HCT116 (cell line): Measurements from ENCODE around the gene C20orf204. TPM values are rescaled to one million over a fixed set of nuclear protein-coding genes. Genes with fewer than 3 reads are reported as not detected.

Experiments
- ATAC-seq: fragments of 200-7000 bp; cut with Tn5 transposase; 2 replicates; pipeline ENCODE4 v1.9.1; 2020; ENCODE audit warnings: mild to moderate bottlenecking, moderate library complexity
- BruUV-seq: library from RNA; stranded (reverse); fragments of 400-500 nt; replicated peaks from 2 replicates; lab custom pipeline; 2021; lab: Mats Ljungman, UMichigan
- CTCF ChIA-PET: fragments of 300-600 bp; sonication (Branson Sonifier 250); formaldehyde crosslinking; loops from one replicate; lab custom pipeline; 2021; ENCODE audit warnings: antibody characterized with exemption; lab: Charles Lee
- POLR2A ChIA-PET: fragments of 300-600, 350-600 bp; sonication (Branson Sonifier 250); formaldehyde crosslinking; loops from one replicate; lab custom pipeline; 2021; ENCODE audit warnings: antibody characterized with exemption; lab: Charles Lee
- RAD21 ChIA-PET, 2 experiments: fragments of 300-600 bp; sonication (Branson Sonifier 250); formaldehyde crosslinking; loops; one replicate each; lab custom pipeline; 2023; ENCODE audit warnings: low total read pairs in 2 of 2; ENCODE audit not compliant: uncharacterized antibody in 2 of 2, unreplicated experiment in 2 of 2, low non-redundant PET in 1 of 2; lab: Charles Lee
- DNase-seq: peaks from one replicate; pipeline ENCODE4 v3.0.0-alpha.2; 2010; ENCODE audit warnings: low read depth, low spot score
- H2AFZ ChIP-seq: fragments of 200-600 bp; shearing (Covaris generic), sonication (generic); 2 replicates; pipeline ENCODE4 v1.6.1; 2017; ENCODE audit warnings: low read depth, mixed run types, mixed read lengths, antibody characterized with exemption, low read length; ENCODE audit not compliant: poor library complexity, severe bottlenecking
- H3K27ac ChIP-seq: 2 replicates; pipeline ENCODE4 v1.5.1; 2012; ENCODE audit warnings: low read depth, low read length
- H3K27me3 ChIP-seq: fragments of 200-600 bp; sonication (generic); 2 replicates; pipeline ENCODE4 v1.6.1; 2016; ENCODE audit warnings: mixed run types, low read length, mixed read lengths; ENCODE audit not compliant: insufficient read depth
- H3K36me3 ChIP-seq, 2 experiments: fragments of 200-500 bp in 1 of 2; fragments of 200-600 bp in 1 of 2; sonication (Bioruptor generic) in 1 of 2; sonication (generic) in 1 of 2; 2 replicates each; pipeline versions ENCODE4 v1.5.1 to v1.6.1; 2014 to 2016; ENCODE audit warnings: low read length in 2 of 2, inconsistent platforms in 1 of 2, mixed read lengths in 1 of 2, mixed run types in 1 of 2; ENCODE audit not compliant: insufficient read depth in 2 of 2, control insufficient read depth in 1 of 2
- H3K4me1 ChIP-seq, 2 experiments: fragments of 200-600 bp in 1 of 2; sonication (generic) in 1 of 2; 2 replicates each; pipeline versions ENCODE4 v1.5.1 to v1.6.1; 2012 to 2017; ENCODE audit warnings: low read length in 2 of 2, inconsistent platforms in 1 of 2, mild to moderate bottlenecking in 1 of 2, mixed read lengths in 1 of 2, mixed run types in 1 of 2, moderate library complexity in 1 of 2; ENCODE audit not compliant: insufficient read depth in 2 of 2, control insufficient read depth in 1 of 2
- H3K4me2 ChIP-seq: fragments of 200-600 bp; sonication (generic); 2 replicates; pipeline ENCODE4 v1.6.1; 2017; ENCODE audit warnings: mixed run types, low read length, mixed read lengths
- H3K4me3 ChIP-seq, 2 experiments: fragments of 200-600 bp in 1 of 2; sonication (generic) in 1 of 2; replicated peaks in 1 of 2; 2 replicates each; pipeline ENCODE4 v1.5.1; 2011 to 2016; ENCODE audit warnings: low read length in 2 of 2, control low read depth in 1 of 2, low read depth in 1 of 2, mild to moderate bottlenecking in 1 of 2, mixed read lengths in 1 of 2, mixed run types in 1 of 2
- H3K79me2 ChIP-seq: fragments of 200-600 bp; sonication (generic); 2 replicates; pipeline ENCODE4 v1.6.1; 2017; ENCODE audit warnings: mild to moderate bottlenecking, mixed run types, low read length, moderate library complexity, mixed read lengths; ENCODE audit not compliant: insufficient read depth
- H3K9ac ChIP-seq: fragments of 200-600 bp; sonication (generic); 2 replicates; pipeline ENCODE4 v1.6.1; 2016; ENCODE audit warnings: low read length, mixed read lengths
- H3K9me2 ChIP-seq: fragments of 200-600 bp; sonication (generic), shearing (Covaris generic); 2 replicates; pipeline ENCODE4 v1.6.1; 2017; ENCODE audit warnings: mixed run types, mild to moderate bottlenecking, moderate library complexity; ENCODE audit not compliant: insufficient read depth
- H3K9me3 ChIP-seq, 2 experiments: fragments of 200-500 bp in 1 of 2; fragments of 200-600 bp in 1 of 2; sonication (Bioruptor generic) in 1 of 2; sonication (generic) in 1 of 2; 2 replicates each; pipeline ENCODE4 v1.6.1; 2014 to 2017; ENCODE audit warnings: low read length in 2 of 2, mixed read lengths in 2 of 2, inconsistent platforms in 1 of 2, low read depth in 1 of 2, mild to moderate bottlenecking in 1 of 2, mixed run types in 1 of 2, moderate library complexity in 1 of 2; ENCODE audit not compliant: control insufficient read depth in 1 of 2, insufficient read depth in 1 of 2
- H4K20me1 ChIP-seq: fragments of 200-600 bp; sonication (generic), shearing (Covaris generic); 2 replicates; pipeline ENCODE4 v1.6.1; 2017; ENCODE audit warnings: mixed run types, mild to moderate bottlenecking, moderate library complexity; ENCODE audit not compliant: insufficient read depth
- CEBPB ChIP-seq: IDR thresholded peaks from 2 replicates; pipeline ENCODE4 v1.6.1; 2012; ENCODE audit warnings: low read depth
- CTCF ChIP-seq, 3 experiments: fragments of 200-600 bp in 1 of 3; sonication (generic) in 1 of 3; IDR thresholded peaks in 2 of 3; conservative IDR thresholded peaks in 1 of 3; 2 replicates each; pipeline ENCODE4 v1.5.1; 2012 to 2017; ENCODE audit warnings: low read depth in 2 of 3, low read length in 2 of 3, antibody characterized with exemption in 1 of 3, borderline replicate concordance in 1 of 3, control low read depth in 1 of 3, mild to moderate bottlenecking in 1 of 3, mixed read lengths in 1 of 3, mixed run types in 1 of 3, moderate library complexity in 1 of 3; ENCODE audit not compliant: insufficient read depth in 1 of 3
- EGR1 ChIP-seq: IDR thresholded peaks from 2 replicates; pipeline ENCODE4 v1.6.1; 2012; ENCODE audit warnings: low read depth
- EZH2 ChIP-seq: fragments of 200-600 bp; sonication (generic); IDR thresholded peaks from 2 replicates; pipeline ENCODE4 v1.6.1; 2017; ENCODE audit warnings: antibody characterized with exemption, mixed run types
- EZH2phosphoT487 ChIP-seq: fragments of 200-600 bp; IDR thresholded peaks from 2 replicates; pipeline ENCODE4 v1.6.1; 2018; ENCODE audit warnings: antibody characterized with exemption, borderline replicate concordance
- FOSL1 ChIP-seq: IDR thresholded peaks from 2 replicates; pipeline ENCODE4 v1.6.1; 2012; ENCODE audit warnings: low read depth
- MAX ChIP-seq: IDR thresholded peaks from 2 replicates; pipeline ENCODE4 v1.6.1; 2012
- POLR2A ChIP-seq: IDR thresholded peaks from 2 replicates; pipeline ENCODE4 v1.7.0; 2011; ENCODE audit warnings: borderline replicate concordance; ENCODE audit not compliant: insufficient read depth, insufficient read length; ENCODE audit errors: extremely low read depth
- POLR2AphosphoS5 ChIP-seq: IDR thresholded peaks from 2 replicates; pipeline ENCODE4 v1.6.1; 2011; ENCODE audit warnings: mild to moderate bottlenecking, low read depth, low read length, moderate library complexity
- RAD21 ChIP-seq: IDR thresholded peaks from 2 replicates; pipeline ENCODE4 v1.6.1; 2012; ENCODE audit warnings: low read depth, mild to moderate bottlenecking
- SRF ChIP-seq: IDR thresholded peaks from 2 replicates; pipeline ENCODE4 v1.6.1; 2012; ENCODE audit warnings: low read depth
- YY1 ChIP-seq: IDR thresholded peaks from 2 replicates; pipeline ENCODE4 v1.6.1; 2011; ENCODE audit warnings: low read length, low read depth, moderate library complexity, mild to moderate bottlenecking; ENCODE audit not compliant: insufficient replicate concordance; ENCODE audit errors: extremely low read depth
- ZFX ChIP-seq: fragments of 450-650 bp; IDR thresholded peaks from 2 replicates; pipeline ENCODE4 v1.6.1; 2017
- ZNF274 ChIP-seq: fragments of 200-500 bp; sonication (Bioruptor generic); IDR thresholded peaks from 2 replicates; pipeline ENCODE4 v1.6.1; 2014; ENCODE audit warnings: mild to moderate bottlenecking, low read depth, low read length, inconsistent platforms
- intact Hi-C: fragments of 100-400 bp; cut with micrococcal nuclease; formaldehyde crosslinking; loops from 2 replicates; pipeline ENCODE4 v1.10.0; 2022
- total RNA-seq: library from RNA; stranded (reverse); gene quantifications from one replicate; pipeline ENCODE4 v1.2.1, GENCODE V29; 2021; ENCODE audit not compliant: unreplicated experiment

The C20orf204 gene
- total RNA-seq, 1 experiment from 2014 or later: 2.5 TPM

DNA sequence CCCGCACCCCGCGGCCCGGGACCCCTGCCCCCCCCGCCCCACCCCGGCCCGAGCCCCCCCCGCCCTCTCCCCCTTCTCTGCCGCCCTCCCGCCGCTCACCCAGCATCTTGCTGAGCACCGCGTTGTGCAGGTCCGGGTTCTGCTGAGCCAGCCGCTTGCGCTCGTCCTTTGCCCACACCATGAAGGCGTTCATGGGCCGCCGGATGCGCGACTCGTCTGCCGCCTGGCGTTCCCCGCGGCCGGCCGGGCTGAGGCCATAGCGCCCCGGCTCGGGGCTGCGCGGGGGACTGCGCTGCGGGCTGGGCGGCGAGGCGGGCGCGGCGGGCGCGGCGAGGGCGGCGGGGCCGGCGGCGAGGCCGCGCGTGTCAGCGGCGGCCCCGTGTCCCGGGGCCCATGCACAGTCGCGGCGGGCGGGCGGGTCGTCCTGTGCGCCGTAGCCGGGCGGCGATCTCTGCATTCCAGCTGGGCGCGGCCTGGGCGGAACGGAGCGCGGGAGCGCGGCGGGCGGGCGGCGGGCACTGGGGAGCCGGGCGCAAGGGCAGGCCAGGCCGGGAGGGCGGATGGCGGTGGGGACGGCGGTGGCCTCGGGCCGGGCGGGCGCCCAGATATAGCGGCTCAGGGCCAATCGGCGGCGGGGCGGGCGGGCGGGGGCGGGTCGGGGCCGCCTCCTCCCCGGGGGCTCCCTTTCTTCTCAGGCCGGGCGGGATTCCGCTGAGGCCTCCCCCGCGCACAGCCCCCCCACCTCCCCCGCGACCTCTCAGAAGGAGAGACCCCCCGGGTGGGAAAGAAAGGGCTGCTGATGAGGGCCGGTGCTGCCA lies 13.3 kb downstream of the C20orf204 start, which contains the start of gene SOX18:
Gene SOX18 (minus strand): TSS at position 580 of the 818 bp plus-strand sequence. CDS start 123 bp downstream, at position 457.
- ChIA-PET POLR2A (no interaction called here), CTCF (interaction anchor here (1.0 kb wide), 1 partner anchor 10 kb away, joined by 3 read pairs; no protein-coding TSS in a partner anchor)
- Histone ChIP-seq H3K4me2 (peak within 1 kb of the TSS; percentile 80), H2AFZ (no peak within 1 kb of the TSS), H3K9me2 (no peaks in the 10 kb centered on the region), H3K4me1 (peaks cover 30 to 38% of the 10 kb centered on the region in 2 experiments), H3K27me3 (no peaks in the 10 kb centered on the region), H4K20me1 (no peaks in the 10 kb centered on the region), H3K4me3 (peak within 1 kb of the TSS; percentile 37 to 56), H3K9ac (peak within 1 kb of the TSS; percentile 51)
- no TSS peak for BruUV-seq
- peak; percentile 64 for ATAC-seq
- DNase-seq: no peak
- intact Hi-C loops: no loop called here
- TF ChIP-seq EZH2 (no peak), EGR1 (no peak), YY1 (no peak), MAX (no peak), POLR2AphosphoS5 (0 out of 2 replicates have a peak, but pooled peaks have one; percentile 48), ZFX (peak; percentile 66; the same call in 1 of the 2 replicates)
- TF ChIP-seq, all 23 proteins: peak for 2
- RAD21 ChIA-PET: no interaction called here
- Histone ChIP-seq H3K79me2 (no peaks in the 10 kb centered on the region), H3K9me3 (no peaks in the 10 kb centered on the region), H3K36me3 (no peaks in the 10 kb centered on the region), H3K27ac (peak within 1 kb of the TSS; percentile 51; the same call in 1 of the 2 replicates)

DNA sequence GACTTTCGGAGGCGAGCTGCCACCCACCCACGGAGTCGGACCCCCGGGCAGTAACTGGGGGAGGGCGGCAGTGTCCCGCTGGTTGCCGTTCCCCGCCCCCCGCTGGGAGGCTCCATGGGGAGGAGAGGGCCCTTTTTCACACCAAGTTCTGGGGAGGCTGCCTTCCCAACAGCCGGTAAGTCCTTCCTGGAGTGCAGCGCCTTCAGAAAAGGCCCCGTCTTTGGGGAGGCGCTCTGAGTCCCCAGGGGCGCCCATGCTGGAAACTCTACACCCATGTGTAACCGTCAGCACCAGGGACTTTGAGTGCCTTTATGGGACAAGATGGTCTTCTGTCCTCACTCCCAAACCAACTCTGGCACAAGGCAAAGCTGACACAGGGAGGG lies 13.9 kb downstream of the C20orf204 start:
- no peaks in the 10 kb centered on the region for H3K36me3 ChIP-seq
- H3K27me3 ChIP-seq: no peaks in the 10 kb centered on the region
- POLR2A ChIA-PET: no interaction called here
- CTCF ChIA-PET: interaction anchor here (0.8 to 1.0 kb wide), 2 partner anchors 10 to 11 kb away, joined by 3 read pairs; no protein-coding TSS in a partner anchor
- BruUV-seq: no TSS peak
- H3K9me2 ChIP-seq: no peaks in the 10 kb centered on the region
- H4K20me1 ChIP-seq: no peaks in the 10 kb centered on the region
- DNase-seq (no peak), ATAC-seq (peak; percentile 13)
- H2AFZ ChIP-seq: no peak overlapping the region
- H3K9me3 ChIP-seq: no peaks in the 10 kb centered on the region
- no peaks in the 10 kb centered on the region for H3K79me2 ChIP-seq
- RAD21 ChIA-PET: no interaction called here
- H3K4me3 ChIP-seq: peak overlapping the region; percentile 37 to 56
- peak overlapping the region; percentile 23; the same call in 1 of the 2 replicates for H3K27ac ChIP-seq
- H3K4me1 ChIP-seq: peaks cover 28 to 38% of the 10 kb centered on the region in 2 experiments
- H3K4me2 ChIP-seq: peak overlapping the region; percentile 80
- intact Hi-C loops: loop anchor here (10.0 kb wide), 1 partner anchor 345 kb away; the partner anchor contains the start of genes ARFRP1 and ZGPAT
- peak overlapping the region; percentile 51 for H3K9ac ChIP-seq
- TF ChIP-seq RAD21: no peak
- TF ChIP-seq EZH2: no peak
- TF ChIP-seq POLR2AphosphoS5: no peak
- TF ChIP-seq SRF: no peak
- no peak for TF ChIP-seq CTCF (IDR thresholded peaks at IDR 0.05 in 2 of 3, conservative IDR thresholded peaks at IDR 0.05 in 1 of 3; ENCODE audit: borderline replicate concordance in 1 of 3, insufficient read depth in 1 of 3, low read depth in 2 of 3, low read length in 2 of 3)
- TF ChIP-seq CEBPB: no peak
- TF ChIP-seq ZFX: no peak
- no peak for TF ChIP-seq YY1
- TF ChIP-seq FOSL1: no peak
- TF ChIP-seq ZNF274: no peak
- TF ChIP-seq EZH2phosphoT487: no peak
- no peak for TF ChIP-seq POLR2A
